Right cardiac atrium (tissue), 5 donors: Measurements from ENCODE around the gene NAT8. TPM values are rescaled to one million over a fixed set of nuclear protein-coding genes. Genes with fewer than 3 reads are reported as not detected.
"Not testable (repeated sequence)": the region's sequence is repeated elsewhere in the genome, so short reads cannot be mapped to it uniquely, and the experiment has no call there.

Experiments used
- ATAC-seq, 2 donors: fragments of 200-7000 bp; cut with Tn5 transposase; one replicate each; pipeline versions ENCODE4 v1.8.0 to v1.9.1; 2020; ENCODE audit warnings: moderate library complexity in 2 of 2, mild to moderate bottlenecking in 1 of 2
- DNase-seq, 3 donors: peaks; one replicate each; pipeline ENCODE4 v3.0.0-alpha.2; 2020
- H3K27ac ChIP-seq: one replicate; pipeline ENCODE4 v1.5.1; 2013; ENCODE audit warnings: mild to moderate bottlenecking, low read length, control low read depth, moderate library complexity
- H3K27me3 ChIP-seq: one replicate; pipeline ENCODE4 v1.6.1; 2013; ENCODE audit not compliant: control insufficient read depth, insufficient read depth
- H3K4me1 ChIP-seq: one replicate; pipeline ENCODE4 v1.6.1; 2013; ENCODE audit warnings: low read length; ENCODE audit not compliant: control insufficient read depth, insufficient read depth
- H3K4me3 ChIP-seq: one replicate; pipeline ENCODE4 v1.5.1; 2013; ENCODE audit warnings: low read length, control low read depth
- H3K9me3 ChIP-seq: one replicate; pipeline ENCODE4 v1.6.1; 2013; ENCODE audit warnings: low read length; ENCODE audit not compliant: control insufficient read depth
- WGBS: extraction: QIAGEN DNeasy Blood & Tissue Kit; methylation state at CpG from one replicate; pipeline ENCODE4 v1.1.7; 2013; 5-methylcytosine and 5-hydroxymethylcytosine counted together
- intact Hi-C, 4 donors: fragments of 100-400 bp; cut with DNase I; formaldehyde crosslinking; loops; one replicate each; pipeline versions ENCODE4 v1.11.0 to v1.14.0; 2022 to 2023
- polyA plus RNA-seq: library from polyadenylated mRNA; stranded (reverse); fragments of 200-250 nt; gene quantifications from one replicate; pipeline ENCODE4 v1.2.3, GENCODE V29; 2013
- total RNA-seq, 4 donors: library from RNA; stranded (reverse); fragmentation: NEBNext Ultra II Directional; extraction: Animal tissue kit (Norgen Biotek cat#: 25700); gene quantifications; one replicate each; pipeline ENCODE4 v1.2.1, GENCODE V29; 2021
- donor health status: healthy with polysubstance abuse.
- donor health status: DM: no; HTN: yes; CAD: no.
- donor health status: DM: no; HTN: no; CAD: no.
- donor health status: DM: no; HTN: yes; CAD: no; lungs with severe emphysema.
- donor health status: DM: yes; HTN: yes; CAD: no.

The NAT8 gene
- total and polyA plus RNA-seq, 5 donors = not detected

DNA sequence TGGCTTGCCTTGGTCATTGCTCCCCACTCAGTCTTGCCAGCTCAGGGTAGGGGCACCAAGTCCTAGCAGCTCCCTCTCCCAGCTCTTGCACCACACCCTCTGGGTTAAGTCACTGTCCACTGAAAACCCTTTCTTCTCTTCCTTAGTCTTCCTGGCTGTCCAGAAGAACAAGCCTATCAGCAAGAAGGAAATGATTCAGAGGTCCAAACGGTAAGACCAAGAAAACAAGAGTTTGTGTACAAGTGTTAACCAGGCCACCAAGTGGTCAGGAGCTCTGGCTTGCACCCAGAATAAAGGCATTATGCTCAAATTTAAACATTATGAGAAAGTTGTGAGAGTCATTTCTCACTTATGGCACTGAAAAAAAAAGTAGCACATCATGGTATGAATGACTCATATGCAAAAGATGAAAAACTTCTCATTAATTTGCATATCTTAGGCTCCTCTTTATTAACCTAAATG, 32.5 kb upstream of the NAT8 start:
- ATAC-seq, H3K4me1 ChIP-seq, H3K27me3 ChIP-seq, DNase-seq, intact Hi-C loops, H3K4me3 ChIP-seq, H3K9me3 ChIP-seq, H3K27ac ChIP-seq: not testable (repeated sequence)
- 36% methylated on average over 1 of the region's 1 CpG for WGBS

GRCh38 chr2:73669976-73670375, 27.8 kb upstream of the NAT8 start:
- H3K27ac ChIP-seq, ATAC-seq, intact Hi-C loops, H3K4me3 ChIP-seq, H3K4me1 ChIP-seq, H3K9me3 ChIP-seq, DNase-seq, H3K27me3 ChIP-seq: not testable (repeated sequence)
- WGBS = 85% methylated on average over 6 of the region's 6 CpGs

DNA sequence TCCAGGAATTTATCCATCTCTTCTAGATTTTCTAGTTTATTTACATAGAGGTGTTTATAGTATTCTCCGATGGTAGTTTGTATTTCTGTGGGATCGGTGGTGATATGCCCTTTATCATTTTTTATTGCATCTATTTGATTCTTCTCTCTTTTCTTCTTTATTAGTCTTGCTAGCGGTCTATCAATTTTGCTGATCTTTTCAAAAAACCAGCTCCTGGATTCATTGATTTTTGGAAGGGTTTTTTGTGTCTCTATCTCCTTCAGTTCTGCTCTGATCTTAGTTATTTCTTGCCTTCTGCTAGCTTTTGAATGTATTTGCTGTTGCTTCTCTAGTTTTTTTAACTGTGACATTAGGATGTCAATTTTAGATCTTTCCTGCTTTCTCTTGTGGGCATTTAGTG, 25.0 kb upstream of the NAT8 start:
- H3K4me3 ChIP-seq, H3K27me3 ChIP-seq, intact Hi-C loops, H3K9me3 ChIP-seq, ATAC-seq, H3K4me1 ChIP-seq, H3K27ac ChIP-seq, DNase-seq: not testable (repeated sequence)
- WGBS = 93% methylated on average over 3 of the region's 3 CpGs

- 57% methylated on average over 2 of the region's 2 CpGs for WGBS
- Histone ChIP-seq H3K27ac (no peak overlapping the region), H3K4me3 (no peak overlapping the region), H3K4me1 (no peaks in the 10 kb centered on the region), H3K9me3 (no peaks in the 10 kb centered on the region), H3K27me3 (no peaks in the 10 kb centered on the region)
- ATAC-seq (no peak), DNase-seq (no peak)
- intact Hi-C loops = no loop called here
These were observed 12.0 kb upstream of the NAT8 start for GRCh38 chr2:73654175-73654574.

- no peak for ATAC-seq
- Histone ChIP-seq H3K4me3 (no peak overlapping the region), H3K4me1 (no peaks in the 10 kb centered on the region), H3K27ac (no peak overlapping the region), H3K27me3 (no peaks in the 10 kb centered on the region), H3K9me3 (no peaks in the 10 kb centered on the region)
- 94% methylated on average over 3 of the region's 3 CpGs for WGBS
- DNase-seq = no peak
- intact Hi-C loops = no loop called here
These were observed 10.1 kb upstream of the NAT8 start for GRCh38 chr2:73652348-73652747.

GRCh38 chr2:73651591-73652230, 9.5 kb upstream of the NAT8 start:
- WGBS = 64% methylated on average over 6 of the region's 6 CpGs
- Histone ChIP-seq H3K4me1 (no peaks in the 10 kb centered on the region), H3K9me3 (no peaks in the 10 kb centered on the region), H3K4me3 (no peak overlapping the region), H3K27me3 (no peaks in the 10 kb centered on the region), H3K27ac (no peak overlapping the region)
- no peak for ATAC-seq
- no peak for DNase-seq
- intact Hi-C loops = no loop called here

GRCh38 chr2:73647690-73648089, 5.5 kb upstream of the NAT8 start:
- H3K27me3 ChIP-seq, DNase-seq, H3K4me3 ChIP-seq, H3K27ac ChIP-seq, intact Hi-C loops, ATAC-seq, H3K4me1 ChIP-seq, H3K9me3 ChIP-seq: not testable (repeated sequence)
- WGBS = 89% methylated on average over 10 of the region's 10 CpGs

GRCh38 chr2:73641767-73642062, 507 bp downstream of the NAT8 start:
- no peak for ATAC-seq
- intact Hi-C loops = no loop called here
- WGBS = 89% methylated on average over 3 of the region's 3 CpGs
- Histone ChIP-seq H3K27ac (no peak overlapping the region), H3K27me3 (no peaks in the 10 kb centered on the region), H3K4me3 (no peak overlapping the region), H3K4me1 (no peaks in the 10 kb centered on the region), H3K9me3 (no peaks in the 10 kb centered on the region)
- no peak for DNase-seq

DNA sequence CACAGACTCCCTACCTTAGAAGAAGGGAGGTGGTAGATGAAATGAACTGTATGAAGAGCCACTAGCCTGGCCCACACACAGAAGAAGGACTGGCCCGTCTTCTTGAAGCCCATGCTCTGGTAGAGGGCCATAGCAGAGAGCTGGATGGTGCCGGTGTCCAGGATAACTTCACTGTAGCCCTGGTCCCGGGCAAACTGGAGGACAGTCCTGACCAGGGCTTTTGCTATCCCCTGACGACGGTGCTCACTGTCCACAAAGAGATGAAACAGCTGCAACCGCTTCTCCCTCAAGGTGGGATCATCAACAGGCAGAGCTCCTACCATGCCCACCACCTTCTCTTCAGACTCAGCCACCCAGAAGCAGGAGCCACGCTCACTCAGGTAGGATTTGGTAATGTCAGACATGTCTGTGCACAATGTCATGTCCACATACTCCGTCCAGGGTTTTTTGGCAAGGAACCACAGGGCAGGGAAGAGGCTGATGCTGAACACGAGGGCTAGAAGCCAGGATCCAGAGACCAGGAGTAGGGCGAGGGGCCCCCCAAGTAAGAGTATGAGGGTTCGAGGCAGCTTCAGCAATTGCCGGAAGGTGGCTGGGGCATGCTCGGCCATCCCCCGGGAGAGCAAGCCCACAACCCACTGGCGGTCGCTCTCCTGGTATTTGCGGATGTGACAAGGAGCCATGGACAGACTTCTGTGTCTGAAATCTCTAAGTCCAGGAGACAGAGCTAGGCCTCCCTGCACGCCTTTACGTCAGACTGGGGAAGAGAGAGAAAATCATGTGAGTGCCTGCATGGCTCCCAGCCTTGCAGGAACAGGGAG, 1.1 kb downstream of the NAT8 start:
- Histone ChIP-seq H3K27me3 (no peaks in the 10 kb centered on the region), H3K9me3 (no peaks in the 10 kb centered on the region), H3K4me3 (no peak overlapping the region), H3K27ac (no peak overlapping the region), H3K4me1 (no peaks in the 10 kb centered on the region)
- no peak for DNase-seq
- peak in 1 of 2 donors; percentile 22 for ATAC-seq
- WGBS = 84% methylated on average over 19 of the region's 19 CpGs
- intact Hi-C loops = no loop called here

GRCh38 chr2:73640511-73640911, 1.7 kb downstream of the NAT8 start:
- Histone ChIP-seq H3K4me3 (no peak overlapping the region), H3K27me3 (no peaks in the 10 kb centered on the region), H3K27ac (no peak overlapping the region), H3K9me3 (no peaks in the 10 kb centered on the region), H3K4me1 (no peaks in the 10 kb centered on the region)
- DNase-seq = no peak
- peak; percentile 11 to 69 for ATAC-seq
- 34% methylated on average over 1 of the region's 1 CpG for WGBS
- intact Hi-C loops = no loop called here

- ATAC-seq (no peak), DNase-seq (no peak)
- Histone ChIP-seq H3K4me3 (no peak overlapping the region), H3K27me3 (no peaks in the 10 kb centered on the region), H3K4me1 (no peaks in the 10 kb centered on the region), H3K9me3 (no peaks in the 10 kb centered on the region), H3K27ac (no peak overlapping the region)
- whole genome bisulfite sequencing = 100% methylated on average over 1 of the region's 1 CpG
- intact Hi-C loops = no loop called here
These were observed 3.8 kb downstream of the NAT8 start for GRCh38 chr2:73638429-73638828.
